ES-I3 (cell line): Measurements from ENCODE around the gene C1orf141.

Source experiments
- H3K36me3 ChIP-seq: 2 replicates; pipeline ENCODE4 v1.6.1; 2013; ENCODE audit warnings: mild to moderate bottlenecking, low read length, control low read depth, moderate library complexity; ENCODE audit not compliant: insufficient read depth
- H3K4me1 ChIP-seq: 2 replicates; pipeline ENCODE4 v1.6.1; 2013; ENCODE audit warnings: mild to moderate bottlenecking, control low read depth, low read length; ENCODE audit not compliant: insufficient read depth
- H3K9ac ChIP-seq: 2 replicates; pipeline ENCODE4 v1.6.1; 2013; ENCODE audit warnings: low read depth, mild to moderate bottlenecking, low read length, moderate library complexity
- H3K9me3 ChIP-seq: 2 replicates; pipeline ENCODE4 v1.6.1; 2013; ENCODE audit warnings: mild to moderate bottlenecking, low read length, moderate library complexity; ENCODE audit not compliant: control insufficient read depth, insufficient read depth

C1orf141 gene

GRCh38 chr1:67134695-67135094 is at the start of gene C1orf141:
TSS of gene C1orf141 (minus strand) at chr1:67134970. CDS start at chr1:67127240, 7,730 bp downstream.
- Histone ChIP-seq H3K9ac (peak within 1 kb of the TSS; percentile 57; the same call in 1 of the 2 replicates), H3K4me1 (0 out of 2 replicates have a peak, but pooled peaks cover 6% of the 10 kb centered on the region), H3K36me3 (no peaks in the 10 kb centered on the region), H3K9me3 (no peaks in the 10 kb centered on the region)

GRCh38 chr1:67175530-67176087 is 40.8 kb upstream of the C1orf141 start:
- H3K4me1 ChIP-seq: no peaks in the 10 kb centered on the region
- no peaks in the 10 kb centered on the region for H3K9me3 ChIP-seq
- no peaks in the 10 kb centered on the region for H3K36me3 ChIP-seq
- no peak overlapping the region for H3K9ac ChIP-seq

GRCh38 chr1:67174716-67175284 is 40.0 kb upstream of the C1orf141 start:
- Histone ChIP-seq H3K9me3 (no peaks in the 10 kb centered on the region), H3K4me1 (no peaks in the 10 kb centered on the region), H3K9ac (no peak overlapping the region), H3K36me3 (no peaks in the 10 kb centered on the region)

GRCh38 chr1:67173988-67174387 is 39.2 kb upstream of the C1orf141 start:
- Histone ChIP-seq H3K9ac (no peak overlapping the region), H3K36me3 (no peaks in the 10 kb centered on the region), H3K4me1 (no peaks in the 10 kb centered on the region), H3K9me3 (no peaks in the 10 kb centered on the region)

- no peak overlapping the region for H3K9ac ChIP-seq
- H3K4me1 ChIP-seq: no peaks in the 10 kb centered on the region
- no peaks in the 10 kb centered on the region for H3K9me3 ChIP-seq
- no peaks in the 10 kb centered on the region for H3K36me3 ChIP-seq
Measured at GRCh38 chr1:67171978-67172377, 37.2 kb upstream of the C1orf141 start.

GRCh38 chr1:67171574-67171955 is 36.8 kb upstream of the C1orf141 start:
- H3K36me3 ChIP-seq: no peaks in the 10 kb centered on the region
- no peaks in the 10 kb centered on the region for H3K4me1 ChIP-seq
- no peaks in the 10 kb centered on the region for H3K9me3 ChIP-seq
- H3K9ac ChIP-seq: no peak overlapping the region

GRCh38 chr1:67170751-67171573 is 36.2 kb upstream of the C1orf141 start:
- Histone ChIP-seq H3K4me1 (no peaks in the 10 kb centered on the region), H3K9me3 (no peaks in the 10 kb centered on the region), H3K9ac (no peak overlapping the region), H3K36me3 (no peaks in the 10 kb centered on the region)

- H3K9me3 ChIP-seq: no peaks in the 10 kb centered on the region
- no peaks in the 10 kb centered on the region for H3K36me3 ChIP-seq
- no peaks in the 10 kb centered on the region for H3K4me1 ChIP-seq
- H3K9ac ChIP-seq: no peak overlapping the region
Measured at GRCh38 chr1:67169932-67170331, 35.2 kb upstream of the C1orf141 start.

- Histone ChIP-seq H3K4me1 (no peaks in the 10 kb centered on the region), H3K36me3 (no peaks in the 10 kb centered on the region), H3K9ac (no peak overlapping the region), H3K9me3 (no peaks in the 10 kb centered on the region)
Measured at GRCh38 chr1:67169496-67169895, 34.7 kb upstream of the C1orf141 start.

GRCh38 chr1:67166196-67166595 is 31.4 kb upstream of the C1orf141 start, which contains the start of gene IL23R:
TSS of gene IL23R (plus strand) at chr1:67166454. CDS start at chr1:67168121, 1,667 bp downstream.
- Histone ChIP-seq H3K9ac (no peak within 1 kb of the TSS), H3K4me1 (no peaks in the 10 kb centered on the region), H3K36me3 (no peaks in the 10 kb centered on the region), H3K9me3 (no peaks in the 10 kb centered on the region)

- Histone ChIP-seq H3K9me3 (no peaks in the 10 kb centered on the region), H3K4me1 (no peaks in the 10 kb centered on the region), H3K9ac (no peak overlapping the region), H3K36me3 (no peaks in the 10 kb centered on the region)
Measured at GRCh38 chr1:67165468-67166041, 30.8 kb upstream of the C1orf141 start.

GRCh38 chr1:67162954-67163353 is 28.2 kb upstream of the C1orf141 start:
- Histone ChIP-seq H3K9ac (no peak overlapping the region), H3K36me3 (no peaks in the 10 kb centered on the region), H3K4me1 (no peaks in the 10 kb centered on the region), H3K9me3 (no peaks in the 10 kb centered on the region)

- no peak overlapping the region for H3K9ac ChIP-seq
- no peaks in the 10 kb centered on the region for H3K4me1 ChIP-seq
- H3K36me3 ChIP-seq: no peaks in the 10 kb centered on the region
- no peaks in the 10 kb centered on the region for H3K9me3 ChIP-seq
Measured at GRCh38 chr1:67159233-67159632, 24.5 kb upstream of the C1orf141 start.

- Histone ChIP-seq H3K4me1 (no peaks in the 10 kb centered on the region), H3K9ac (no peak overlapping the region), H3K9me3 (no peaks in the 10 kb centered on the region), H3K36me3 (no peaks in the 10 kb centered on the region)
Measured at GRCh38 chr1:67158401-67158800, 23.6 kb upstream of the C1orf141 start.
